ENCODE measurements around the gene MFRP.
A peak's percentile ranks its signal among the peaks of the same experiment; 100 is the strongest.

Gene MFRP

GRCh38 chr11:119307974-119308373, 38.5 kb downstream of the MFRP start:
- DNase-seq (ENCODE audit: extremely low spot score), result no peak
- POLR2A ChIA-PET, result interaction anchor here (1.5 kb wide), 1 partner anchor 9 kb away, joined by 4 read pairs; the partner anchor contains the start of gene MCAM
- no peak for TF ChIP-seq CTCF (IDR thresholded peaks at IDR 0.05; ENCODE audit: control extremely low read depth, extremely low read depth, low read depth, missing control alignments)
- CTCF ChIA-PET, result interaction anchor here (0.7 to 9.7 kb wide), 9 partner anchors 8 to 112 kb away, joined by 3 to 85 read pairs (median 5); partner anchors contain the start of gene CBL

- DNase-seq (ENCODE audit: extremely low spot score), result no peak
- peak; percentile 25 for TF ChIP-seq CTCF (IDR thresholded peaks at IDR 0.05; ENCODE audit: control extremely low read depth, extremely low read depth, low read depth, missing control alignments)
- POLR2A ChIA-PET, result no interaction called here
- CTCF ChIA-PET, result interaction anchor here (1.1 to 9.7 kb wide), 9 partner anchors 8 to 66 kb away, joined by 3 to 85 read pairs (median 6); no protein-coding TSS in a partner anchor
Measured at GRCh38 chr11:119307219-119307618, 39.3 kb downstream of the MFRP start.

- ChIA-PET CTCF (interaction anchor here (0.7 to 9.7 kb wide), 7 partner anchors 8 to 49 kb away, joined by 3 to 85 read pairs (median 6); no protein-coding TSS in a partner anchor), POLR2A (no interaction called here)
- TF ChIP-seq CTCF (IDR thresholded peaks at IDR 0.05; ENCODE audit: control extremely low read depth, extremely low read depth, low read depth, missing control alignments), result no peak
- DNase-seq (ENCODE audit: extremely low spot score), result no peak
Measured at GRCh38 chr11:119306373-119306890, 40.1 kb downstream of the MFRP start.

GRCh38 chr11:119305556-119306372, 40.7 kb downstream of the MFRP start:
- POLR2A ChIA-PET, result no interaction called here
- CTCF ChIA-PET, result interaction anchor here (0.7 to 9.7 kb wide), 5 partner anchors 10 to 50 kb away, joined by 3 to 85 read pairs (median 6); no protein-coding TSS in a partner anchor
- TF ChIP-seq CTCF (IDR thresholded peaks at IDR 0.05; ENCODE audit: control extremely low read depth, extremely low read depth, low read depth, missing control alignments), result no peak
- DNase-seq (ENCODE audit: extremely low spot score), result no peak

- ChIA-PET CTCF (interaction anchor here (0.7 to 9.7 kb wide), 5 partner anchors 11 to 158 kb away, joined by 3 to 85 read pairs (median 3); no protein-coding TSS in a partner anchor), POLR2A (no interaction called here)
- no peak for TF ChIP-seq CTCF (IDR thresholded peaks at IDR 0.05; ENCODE audit: control extremely low read depth, extremely low read depth, low read depth, missing control alignments)
- DNase-seq (ENCODE audit: extremely low spot score), result no peak
Measured at GRCh38 chr11:119303227-119303718, 43.2 kb downstream of the MFRP start.

- no peak for TF ChIP-seq CTCF (IDR thresholded peaks at IDR 0.05; ENCODE audit: control extremely low read depth, extremely low read depth, low read depth, missing control alignments)
- POLR2A ChIA-PET, result no interaction called here
- no peak for DNase-seq (ENCODE audit: extremely low spot score)
- CTCF ChIA-PET, result interaction anchor here (1.1 to 3.4 kb wide), 7 partner anchors 8 to 132 kb away, joined by 3 to 21 read pairs (median 7); partner anchors contain the start of genes MCAM and NLRX1
Measured at GRCh38 chr11:119300198-119300964, 46.1 kb downstream of the MFRP start.
